GM18507 (cell line): ENCODE data around the gene AIMP1.
"Not testable (repeated sequence)": the region's sequence is repeated elsewhere in the genome, so short reads cannot be mapped to it uniquely, and the experiment has no call there.

Source experiments
- DNase-seq: peaks from one replicate; pipeline ENCODE4 v3.0.0; 2011; ENCODE audit warnings: low read depth; ENCODE audit not compliant: insufficient read length; ENCODE audit errors: extremely low spot score
- FAIRE-seq: peaks from 2 replicates; lab custom pipeline; 2011; peaks lifted over from hg19 to GRCh38; lab: Jason Lieb, UNC

AIMP1 gene

GRCh38 chr4:106305435-106306055 lies 10.8 kb upstream of the AIMP1 start:
- no peak for DNase-seq
- FAIRE-seq: no peak

- no peak for DNase-seq
Observed at GRCh38 chr4:106306561-106306960, 9.8 kb upstream of the AIMP1 start.

GRCh38 chr4:106312377-106312776 lies 4.0 kb upstream of the AIMP1 start:
- no peak for FAIRE-seq
- no peak for DNase-seq

More at GRCh38 chr4:106306561-106306960, 9.8 kb upstream of the AIMP1 start:
- no peak for FAIRE-seq

DNA sequence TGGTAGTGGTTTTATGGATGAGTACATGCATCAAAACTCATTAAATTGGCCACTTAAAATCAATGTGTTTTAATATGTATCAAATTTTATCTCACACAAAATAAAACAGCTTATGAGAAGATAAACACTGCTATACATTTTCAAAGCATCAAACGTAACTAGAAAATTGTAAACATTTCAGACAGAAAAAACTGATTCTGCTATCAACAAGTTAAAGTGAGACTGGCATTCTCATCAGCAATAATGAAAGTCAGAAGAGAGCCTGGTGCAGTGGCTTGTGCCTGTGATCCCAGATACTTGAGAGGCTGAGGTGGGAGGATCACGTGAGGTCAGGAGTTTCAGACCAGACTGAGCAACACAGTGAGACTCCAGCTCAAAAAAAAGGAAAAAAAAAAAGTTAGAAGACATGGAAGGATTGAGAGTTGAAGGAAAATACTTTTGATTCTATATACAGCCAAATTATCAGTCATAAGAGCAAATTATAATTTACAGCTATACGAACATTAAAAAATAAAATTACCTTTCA lies 3.3 kb upstream of the AIMP1 start:
- DNase-seq (no peak), FAIRE-seq (no peak)

- no peak for FAIRE-seq
Observed at GRCh38 chr4:106314960-106315359, 1.4 kb upstream of the AIMP1 start.

GRCh38 chr4:106315476-106315967 lies 828 bp upstream of the AIMP1 start:
- FAIRE-seq (peak; percentile 57), DNase-seq (no peak)

More at GRCh38 chr4:106314960-106315359, 1.4 kb upstream of the AIMP1 start:
- no peak for DNase-seq

DNA sequence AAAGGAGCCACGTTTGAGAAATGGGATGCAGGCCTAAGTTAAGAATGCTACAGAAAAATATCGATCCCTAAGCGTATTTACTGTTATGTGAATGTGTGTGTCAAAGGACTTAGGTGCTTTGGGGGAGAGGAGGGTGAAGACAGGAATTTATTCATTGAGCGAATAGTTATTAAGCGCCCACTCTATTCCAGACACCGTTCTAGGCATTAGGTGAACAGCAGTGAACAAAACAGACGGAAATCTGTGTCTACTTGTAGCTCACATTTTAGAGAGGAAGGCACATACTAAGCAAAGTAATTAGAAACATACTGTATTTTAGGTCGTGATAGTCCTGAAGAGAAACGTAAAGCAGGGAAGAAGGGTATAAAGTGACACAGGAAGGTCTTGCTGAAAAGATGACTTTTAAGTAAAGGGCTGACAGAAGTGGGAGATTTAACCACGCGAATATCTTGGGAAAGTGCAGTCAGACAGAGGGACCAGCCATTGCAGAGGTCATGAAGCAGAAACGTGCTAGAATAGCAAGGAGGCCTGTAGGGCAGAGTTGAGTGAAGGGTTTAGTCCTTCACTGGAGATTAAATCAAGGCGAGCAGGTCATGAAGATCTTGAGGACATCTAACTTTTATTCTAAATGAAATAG lies 541 bp downstream of the AIMP1 start:
- no peak for DNase-seq
- no peak for FAIRE-seq

- no peak for FAIRE-seq
Observed at GRCh38 chr4:106317815-106318214, 1.5 kb downstream of the AIMP1 start.

DNA sequence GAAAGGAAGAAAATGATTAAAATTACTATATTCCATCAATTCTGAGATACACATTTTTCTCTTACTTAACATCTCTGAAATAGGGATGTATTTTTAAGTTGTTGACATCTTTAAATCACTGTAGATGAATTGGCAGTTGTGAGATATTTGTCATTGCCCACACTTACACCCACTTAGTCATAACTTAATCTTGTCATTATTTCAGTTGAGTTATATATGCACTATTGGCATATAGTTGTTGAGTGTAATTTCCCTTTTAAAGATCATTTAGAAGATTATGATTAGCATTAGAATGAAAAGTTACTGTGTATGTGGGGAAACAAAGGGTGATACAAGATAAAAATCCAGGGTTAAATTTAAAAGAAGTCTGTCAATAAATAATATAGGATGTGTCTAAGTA lies 2.2 kb downstream of the AIMP1 start:
- FAIRE-seq (no peak), DNase-seq (no peak)

More at GRCh38 chr4:106317815-106318214, 1.5 kb downstream of the AIMP1 start:
- no peak for DNase-seq

GRCh38 chr4:106320235-106320634 lies 3.9 kb downstream of the AIMP1 start:
- no peak for DNase-seq
- FAIRE-seq: no peak

DNA sequence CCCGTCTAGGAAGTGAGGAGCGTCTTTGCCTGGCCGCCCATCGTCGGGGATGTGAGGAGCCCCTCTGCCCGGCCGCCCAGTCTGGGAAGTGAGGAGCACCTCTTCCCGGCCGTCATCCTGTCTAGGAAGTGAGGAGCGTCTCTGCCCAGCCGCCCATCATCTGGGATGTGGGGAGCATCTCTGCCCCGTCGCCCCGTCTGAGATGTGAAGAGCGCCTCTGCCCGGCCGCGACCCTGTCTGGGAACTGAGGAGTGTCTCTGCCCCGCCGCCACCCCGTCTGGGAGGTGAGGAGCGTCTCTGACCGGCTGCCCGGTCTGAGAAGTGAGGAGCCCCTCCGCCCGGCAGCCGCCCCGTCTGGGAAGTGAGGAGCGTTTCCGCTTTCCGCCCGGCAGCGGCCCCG lies 4.8 kb downstream of the AIMP1 start:
- FAIRE-seq, DNase-seq: not testable (repeated sequence)

GRCh38 chr4:106321814-106322213 lies 5.5 kb downstream of the AIMP1 start:
- not testable (repeated sequence) for FAIRE-seq, DNase-seq

DNA sequence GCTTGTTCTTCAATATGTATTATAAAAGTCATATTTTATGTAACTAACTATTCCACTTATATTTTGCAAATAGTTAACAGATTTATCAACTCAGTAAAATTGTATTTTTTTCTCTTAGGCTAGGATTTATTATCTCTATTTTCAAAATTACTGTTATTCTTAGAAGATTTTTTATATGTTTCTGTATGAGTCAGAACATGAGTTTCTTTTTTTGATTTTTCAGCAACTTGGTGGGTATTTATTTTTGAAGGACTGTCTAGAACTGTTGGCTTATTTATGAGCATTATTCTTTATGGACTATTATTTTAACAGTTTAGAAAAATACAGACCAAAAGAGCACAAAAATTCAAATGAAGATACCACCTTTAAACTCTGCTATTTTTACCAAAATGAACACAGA lies 6.8 kb downstream of the AIMP1 start:
- FAIRE-seq: no peak
- DNase-seq: no peak

GRCh38 chr4:106325800-106326199 lies 9.4 kb downstream of the AIMP1 start:
- FAIRE-seq: no peak
- DNase-seq: no peak

GRCh38 chr4:106329041-106329618 lies 12.8 kb downstream of the AIMP1 start:
- peak; percentile 72 for FAIRE-seq
- no peak for DNase-seq

- DNase-seq: no peak
- FAIRE-seq: no peak
Observed at GRCh38 chr4:106333186-106333585, 16.8 kb downstream of the AIMP1 start.

- no peak for DNase-seq
- no peak for FAIRE-seq
Observed at GRCh38 chr4:106334741-106335470, 18.6 kb downstream of the AIMP1 start.

DNA sequence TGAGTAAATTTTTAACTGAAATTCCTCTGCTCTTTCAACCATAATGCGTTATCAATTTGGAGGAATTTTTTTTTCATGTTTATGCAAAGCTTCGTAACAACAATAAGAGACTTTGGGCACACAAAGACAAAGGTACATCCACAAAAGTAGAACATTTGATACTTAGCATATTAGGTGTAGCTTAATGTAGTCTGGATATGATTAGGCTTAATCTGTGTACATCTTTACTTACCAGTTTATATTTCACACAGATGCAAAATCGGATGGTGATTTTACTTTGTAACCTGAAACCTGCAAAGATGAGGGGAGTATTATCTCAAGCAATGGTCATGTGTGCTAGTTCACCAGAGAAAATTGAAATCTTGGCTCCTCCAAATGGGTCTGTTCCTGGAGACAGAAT lies 20.3 kb downstream of the AIMP1 start:
- no peak for FAIRE-seq
- no peak for DNase-seq

DNA sequence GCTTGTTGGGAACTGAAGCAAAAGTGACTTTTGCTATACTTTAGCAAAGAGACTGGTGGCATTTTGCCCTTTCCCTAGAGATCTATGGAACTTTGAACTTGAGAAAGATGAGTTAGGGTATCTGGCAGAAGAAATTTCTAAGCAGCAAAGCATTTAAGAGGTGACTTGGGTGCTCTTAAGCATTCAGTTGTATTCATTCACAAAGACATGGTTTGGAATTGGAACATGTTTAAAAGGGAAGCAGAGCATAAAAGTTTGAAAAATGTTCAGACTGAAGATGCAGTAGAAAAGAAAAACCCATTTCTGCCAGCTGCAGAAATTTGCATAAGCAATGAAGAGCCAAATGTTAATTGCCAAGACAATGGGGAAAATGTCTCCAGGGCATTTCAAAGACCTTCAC lies 21.6 kb downstream of the AIMP1 start:
- FAIRE-seq (no peak), DNase-seq (no peak)

DNA sequence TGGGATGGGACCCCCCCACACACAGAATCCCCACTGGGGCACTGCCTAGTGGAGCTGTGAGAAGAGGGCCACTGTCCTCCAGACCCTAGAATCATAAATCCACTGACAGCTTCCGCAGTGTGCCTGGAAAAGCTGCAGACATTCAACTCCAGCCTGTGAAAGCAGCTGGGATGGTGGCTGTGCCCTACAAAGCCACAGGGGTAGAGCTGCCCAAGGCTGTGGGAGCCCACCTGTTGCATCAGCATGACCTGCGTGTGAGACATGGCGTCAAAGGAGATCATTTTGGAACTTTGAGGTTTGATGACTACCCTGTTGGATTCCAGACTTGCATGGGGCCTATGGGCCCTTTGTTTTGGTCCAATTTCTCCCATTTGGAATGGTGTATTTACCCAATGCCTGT lies 22.3 kb downstream of the AIMP1 start:
- DNase-seq (no peak), FAIRE-seq (no peak)
